Esophagus muscularis mucosa (tissue), 3 donors: Measurements from ENCODE around the gene NSD1.

ENCODE experiments used
- CTCF ChIP-seq, 3 experiments: fragments of 200-600 bp in 2 of 3; fragments of 450-650 bp in 1 of 3; sonication (generic) in 2 of 3; IDR thresholded peaks; one replicate each; pipeline ENCODE4 v1.5.1; 2017 to 2019; ENCODE audit warnings: antibody characterized with exemption in 3 of 3, mild to moderate bottlenecking in 2 of 3, moderate library complexity in 1 of 3
- POLR2AphosphoS5 ChIP-seq, 2 donors: sonication (generic); formaldehyde crosslinking; IDR thresholded peaks; one replicate each; pipeline ENCODE4 v1.6.1; 2017; ENCODE audit warnings: antibody characterized with exemption in 2 of 2

GRCh38 chr5:177233206-177233605 is 99.6 kb downstream of the NSD1 start:
- TF ChIP-seq CTCF (IDR thresholded peaks at IDR 0.05) (no peak), POLR2AphosphoS5 (IDR thresholded peaks at IDR 0.05) (no peak)
